Fibroblast of pulmonary artery (primary cell): Measurements from ENCODE around the gene CTTNBP2NL.

Experiments
- DNase-seq: peaks from one replicate; pipeline ENCODE4 v3.0.0-alpha.2; 2010; ENCODE audit warnings: low read depth
- H3K4me3 ChIP-seq: replicated peaks from 2 replicates; pipeline ENCODE4 v1.5.1; 2011; ENCODE audit warnings: low read depth, mild to moderate bottlenecking, control low read depth, low read length, moderate library complexity
- TF ChIP-seq, protein P1 (sequence below): IDR thresholded peaks from 2 replicates; pipeline ENCODE4 v1.5.1; 2011; ENCODE audit warnings: mild to moderate bottlenecking, control low read depth, low read length, inconsistent platforms; ENCODE audit errors: missing control alignments

CTTNBP2NL gene

DNA sequence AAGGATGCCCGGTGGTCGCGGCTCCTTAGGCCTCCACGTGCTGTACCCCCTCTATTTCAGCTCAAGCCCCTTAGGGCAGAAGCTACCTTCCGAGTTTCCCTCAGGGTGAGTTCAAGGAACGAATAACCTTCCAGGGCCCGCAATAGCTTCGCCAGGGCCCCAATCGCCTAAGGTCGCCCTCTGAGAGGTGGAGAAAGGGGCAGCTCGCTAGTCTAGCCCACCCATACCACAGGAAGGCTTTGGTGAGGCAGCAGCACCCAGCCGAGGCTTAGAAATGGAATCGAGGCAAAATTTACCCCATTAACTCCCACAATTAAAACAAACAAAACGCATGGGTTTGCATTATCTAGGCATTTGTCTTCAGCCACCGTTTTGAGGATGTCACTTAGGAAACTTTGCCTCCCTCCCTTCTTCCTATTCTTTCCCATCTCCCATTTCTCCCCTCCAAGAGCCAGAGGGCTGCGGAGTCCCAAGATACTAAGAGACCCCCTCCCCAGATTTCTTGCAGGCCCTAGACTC, 113.7 kb downstream of the CTTNBP2NL start:
- no peak for DNase-seq
- no peak overlapping the region for H3K4me3 ChIP-seq
- TF ChIP-seq, protein P1, sequence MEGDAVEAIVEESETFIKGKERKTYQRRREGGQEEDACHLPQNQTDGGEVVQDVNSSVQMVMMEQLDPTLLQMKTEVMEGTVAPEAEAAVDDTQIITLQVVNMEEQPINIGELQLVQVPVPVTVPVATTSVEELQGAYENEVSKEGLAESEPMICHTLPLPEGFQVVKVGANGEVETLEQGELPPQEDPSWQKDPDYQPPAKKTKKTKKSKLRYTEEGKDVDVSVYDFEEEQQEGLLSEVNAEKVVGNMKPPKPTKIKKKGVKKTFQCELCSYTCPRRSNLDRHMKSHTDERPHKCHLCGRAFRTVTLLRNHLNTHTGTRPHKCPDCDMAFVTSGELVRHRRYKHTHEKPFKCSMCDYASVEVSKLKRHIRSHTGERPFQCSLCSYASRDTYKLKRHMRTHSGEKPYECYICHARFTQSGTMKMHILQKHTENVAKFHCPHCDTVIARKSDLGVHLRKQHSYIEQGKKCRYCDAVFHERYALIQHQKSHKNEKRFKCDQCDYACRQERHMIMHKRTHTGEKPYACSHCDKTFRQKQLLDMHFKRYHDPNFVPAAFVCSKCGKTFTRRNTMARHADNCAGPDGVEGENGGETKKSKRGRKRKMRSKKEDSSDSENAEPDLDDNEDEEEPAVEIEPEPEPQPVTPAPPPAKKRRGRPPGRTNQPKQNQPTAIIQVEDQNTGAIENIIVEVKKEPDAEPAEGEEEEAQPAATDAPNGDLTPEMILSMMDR = no peak

DNA sequence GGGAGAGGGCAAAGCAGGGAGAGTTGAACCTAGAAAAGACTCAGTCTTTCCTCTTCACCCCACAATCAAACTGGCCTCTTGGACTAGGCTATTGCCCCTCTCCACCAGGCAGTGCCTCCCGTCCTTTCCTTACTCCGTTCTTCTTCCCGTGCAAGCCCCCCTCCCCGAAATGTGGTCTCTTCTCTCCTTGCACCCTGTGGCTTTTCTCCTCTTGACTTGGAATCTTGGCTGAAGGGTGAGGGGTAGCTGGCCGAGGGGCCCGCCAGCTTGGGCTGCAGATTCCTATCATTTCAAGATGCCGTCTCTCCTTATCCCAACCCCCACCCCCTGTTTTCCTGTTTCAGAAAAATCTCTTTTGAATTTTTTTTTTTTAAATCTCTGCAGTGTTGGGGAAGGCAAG, 114.3 kb downstream of the CTTNBP2NL start:
- DNase-seq = no peak

More for the DNA sequence above, 114.3 kb downstream of the CTTNBP2NL start:
- H3K4me3 ChIP-seq = no peak overlapping the region
- TF ChIP-seq, protein P1 = no peak
